ENCODE data around the gene ARHGEF10L. TPM values are rescaled to one million over a fixed set of nuclear protein-coding genes. Genes with fewer than 3 reads are reported as not detected.

Gene ARHGEF10L
- total RNA-seq, 1 experiment from 2014 or later: 11.0 TPM

DNA sequence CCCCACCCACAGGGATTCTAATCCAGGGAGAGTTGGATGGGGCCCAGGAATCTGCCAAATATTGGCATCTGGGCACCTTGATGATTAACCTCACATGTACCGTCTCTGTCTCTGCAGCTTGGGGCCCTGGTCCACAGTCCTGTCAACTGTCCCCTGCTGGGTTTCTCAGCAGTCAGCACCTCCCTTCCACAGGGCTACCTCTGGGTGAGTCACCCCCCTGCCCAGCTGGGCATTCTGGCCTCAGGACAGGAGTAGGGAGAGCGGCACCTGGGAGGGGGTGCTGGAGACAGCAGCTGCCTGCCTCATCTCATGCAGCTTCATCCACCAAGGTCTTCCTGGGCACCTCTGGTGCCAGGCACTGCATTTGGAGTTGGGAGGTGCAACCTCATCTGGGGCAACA, 115.0 kb downstream of the ARHGEF10L start:
- peak; percentile 42 for DNase-seq (ENCODE audit: low spot score)

- no peak for DNase-seq (ENCODE audit: low spot score)
These were observed 115.7 kb downstream of the ARHGEF10L start for GRCh38 chr1:17655169-17655568.

DNA sequence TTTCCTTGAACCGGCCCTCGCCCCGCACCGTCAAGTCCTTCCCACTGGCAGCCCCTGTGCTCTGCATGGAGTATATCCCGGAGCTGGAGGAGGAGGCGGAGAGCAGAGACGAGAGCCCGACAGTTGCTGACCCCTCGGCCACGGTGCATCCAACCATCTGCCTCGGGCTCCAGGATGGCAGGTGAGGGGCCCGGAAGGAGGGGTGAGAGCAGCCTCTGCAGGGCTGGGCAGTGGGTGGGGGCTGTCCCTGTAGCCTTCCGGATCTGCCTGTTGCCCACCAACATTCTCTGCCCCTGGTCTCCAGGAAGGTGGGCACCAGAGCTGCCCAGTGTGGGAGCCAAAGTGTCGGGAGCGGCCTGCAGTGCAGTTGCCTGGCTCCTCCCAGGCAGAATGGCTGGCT, 116.4 kb downstream of the ARHGEF10L start:
- no peak for DNase-seq (ENCODE audit: low spot score)

DNA sequence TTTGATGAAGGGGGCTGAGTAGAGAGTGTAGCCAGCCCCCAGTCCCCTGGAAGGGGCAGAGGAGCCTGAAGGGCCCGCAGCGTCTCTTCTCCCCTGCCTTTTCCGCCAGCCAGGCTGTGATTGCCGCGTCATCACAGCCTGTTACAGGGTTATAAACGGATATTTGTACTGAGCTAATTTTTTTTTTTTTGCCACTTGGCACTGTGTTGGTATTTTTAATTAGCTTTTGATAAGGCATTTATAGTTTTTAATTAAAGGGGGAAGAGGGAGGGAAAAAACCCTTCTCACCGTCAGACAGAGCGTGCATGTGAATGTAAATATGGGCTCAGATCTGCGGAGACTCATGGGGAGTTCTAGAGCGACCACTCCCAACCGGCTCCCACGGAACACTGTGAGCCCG, 117.9 kb downstream of the ARHGEF10L start:
- no peak for DNase-seq (ENCODE audit: low spot score)

- no peak for DNase-seq (ENCODE audit: low spot score)
These were observed 119.3 kb downstream of the ARHGEF10L start for GRCh38 chr1:17658837-17659236.

- peak; percentile 22 for DNase-seq (ENCODE audit: low spot score)
These were observed 122.2 kb downstream of the ARHGEF10L start for GRCh38 chr1:17661546-17662157.

DNA sequence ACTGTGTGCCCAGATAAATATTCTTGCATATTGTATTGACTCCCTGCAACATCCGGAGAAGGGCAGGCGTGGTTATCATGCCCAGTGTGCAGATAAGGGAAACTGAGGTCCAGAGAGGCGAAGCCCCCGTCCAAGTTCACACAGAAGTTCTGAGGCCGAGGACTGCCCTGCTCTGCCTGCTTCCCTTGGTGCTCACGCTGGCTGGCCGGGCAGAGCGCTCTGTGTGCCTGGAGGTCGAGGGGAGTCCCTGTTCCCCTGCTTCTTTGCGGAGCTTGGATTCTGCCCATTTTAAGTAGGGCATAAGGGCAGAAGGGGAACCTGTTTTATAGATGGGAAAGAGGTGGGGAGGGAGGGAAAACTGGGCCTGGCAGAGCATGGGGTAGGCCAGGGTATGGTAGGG, 122.8 kb downstream of the ARHGEF10L start:
- DNase-seq (ENCODE audit: low spot score): no peak

DNA sequence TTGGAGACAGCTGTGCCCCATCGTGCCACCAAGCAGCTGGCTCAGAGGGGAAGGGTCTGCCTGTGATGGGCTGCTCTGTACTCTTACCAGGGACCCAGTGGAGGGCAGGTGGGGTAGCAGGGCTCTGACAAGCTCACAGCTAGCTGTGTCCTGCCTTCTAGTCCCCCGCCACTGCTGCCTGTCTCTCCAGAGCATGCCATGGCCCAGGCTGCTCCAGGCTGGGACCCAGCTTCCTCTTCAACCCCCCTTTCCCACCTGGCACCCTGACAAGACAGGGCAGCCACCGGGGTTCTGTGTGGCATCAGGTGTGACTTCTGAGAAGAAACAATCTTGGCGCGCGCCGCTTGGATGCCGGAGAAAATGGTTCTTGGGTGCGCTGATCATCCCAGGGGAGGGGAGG, 123.3 kb downstream of the ARHGEF10L start:
- DNase-seq (ENCODE audit: low spot score): no peak

DNA sequence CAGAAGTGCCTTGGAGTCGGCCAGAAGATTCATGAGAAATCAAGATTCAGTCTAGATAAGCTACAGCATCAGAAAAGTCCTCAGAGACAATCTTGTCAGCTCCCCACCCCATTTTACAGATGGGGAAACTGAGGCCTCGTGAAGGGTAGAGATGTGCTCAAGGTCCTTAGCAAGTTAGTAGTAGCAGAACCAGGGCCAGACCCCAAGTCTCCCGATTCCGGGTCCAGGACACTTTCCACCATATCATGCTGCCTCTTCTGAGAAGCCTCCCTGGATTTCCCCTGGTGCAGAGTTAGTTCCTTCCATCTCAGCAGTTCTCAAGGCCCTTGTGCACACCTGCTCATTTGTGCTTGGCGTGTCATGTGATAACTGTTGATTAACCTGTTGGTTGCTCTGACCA, 124.1 kb downstream of the ARHGEF10L start:
- DNase-seq (ENCODE audit: low spot score): no peak

DNA sequence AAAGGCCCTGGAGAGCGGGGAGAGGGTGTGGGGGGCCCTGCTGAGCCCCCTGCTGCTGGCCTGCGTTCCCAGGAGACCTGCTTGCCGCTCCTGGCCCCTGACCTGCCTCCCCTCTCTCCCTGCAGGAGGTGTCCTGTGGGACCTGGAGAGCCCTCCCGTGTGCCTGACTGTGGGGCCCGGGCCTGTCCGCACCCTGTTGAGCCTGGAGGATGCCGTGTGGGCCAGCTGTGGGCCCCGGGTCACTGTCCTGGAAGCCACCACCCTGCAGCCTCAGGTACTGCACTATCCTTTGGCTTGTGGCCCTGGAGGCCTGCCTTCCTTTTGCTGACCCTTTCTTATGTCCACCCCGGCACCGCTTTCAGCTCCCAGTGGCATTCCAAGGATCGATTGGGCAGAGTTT, 124.8 kb downstream of the ARHGEF10L start:
- no peak for DNase-seq (ENCODE audit: low spot score)

- no peak for DNase-seq (ENCODE audit: low spot score)
These were observed 125.6 kb downstream of the ARHGEF10L start for GRCh38 chr1:17665054-17665453.

DNA sequence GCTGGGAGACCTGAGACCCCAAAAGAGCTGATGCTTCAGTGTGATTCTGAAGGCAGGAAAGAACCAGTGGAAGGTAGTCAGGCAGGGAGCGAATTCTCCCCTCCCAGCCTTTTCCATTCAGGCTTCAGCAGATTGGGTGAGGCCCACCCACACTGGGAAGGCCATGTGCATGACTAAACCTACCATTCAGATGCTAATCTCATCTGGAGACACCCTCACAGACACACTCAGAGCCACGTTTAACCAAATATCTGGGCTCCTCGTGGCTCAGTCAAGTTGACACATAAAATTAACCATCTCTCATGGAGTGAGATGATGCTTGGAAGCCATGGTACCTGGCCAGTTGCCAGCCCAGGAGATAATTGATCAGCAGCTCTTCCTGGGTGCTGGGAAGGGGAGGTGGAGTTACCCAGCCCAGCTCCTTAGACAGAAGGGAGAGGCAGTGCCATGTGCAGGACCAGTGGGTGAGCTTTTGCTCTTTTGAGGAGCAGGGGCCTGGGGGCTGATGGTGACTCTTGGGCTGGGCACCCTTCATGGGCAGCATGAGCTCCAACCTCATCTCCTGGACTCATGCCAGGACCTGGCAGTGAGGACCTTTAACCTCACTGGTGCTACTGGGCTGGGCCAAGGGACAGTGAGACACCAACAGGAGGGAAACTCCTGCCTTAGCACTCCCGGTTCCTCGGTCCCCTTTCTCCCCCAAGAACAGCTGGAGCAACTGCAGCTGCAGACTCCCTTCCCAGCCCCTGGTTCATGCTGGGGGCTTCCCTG, 126.6 kb downstream of the ARHGEF10L start:
- DNase-seq (ENCODE audit: low spot score): no peak

DNA sequence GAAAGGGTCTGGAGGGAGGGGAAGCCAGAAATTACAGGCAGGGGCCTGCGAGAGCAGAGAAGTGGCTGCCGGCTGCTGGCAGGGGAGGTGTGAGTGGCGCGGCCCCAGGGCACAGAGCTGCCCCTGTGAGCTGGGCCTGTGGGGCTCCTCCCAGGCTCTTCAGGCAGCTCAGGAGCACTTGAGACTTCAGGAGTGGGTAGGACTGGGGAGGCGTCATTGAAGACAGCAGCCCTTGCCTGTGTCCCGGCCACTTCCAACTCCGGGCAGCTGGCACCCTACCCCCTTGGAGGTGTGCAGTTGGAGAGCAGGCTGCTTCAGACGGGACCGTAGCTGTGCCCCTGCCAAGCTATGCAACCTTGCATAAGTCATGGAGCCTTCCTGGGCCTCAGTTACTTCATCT, 128.1 kb downstream of the ARHGEF10L start:
- no peak for DNase-seq (ENCODE audit: low spot score)

- no peak for DNase-seq (ENCODE audit: low spot score)
These were observed 128.7 kb downstream of the ARHGEF10L start for GRCh38 chr1:17668195-17668594.

- no peak for DNase-seq (ENCODE audit: low spot score)
These were observed 129.2 kb downstream of the ARHGEF10L start for GRCh38 chr1:17668624-17669175.

DNA sequence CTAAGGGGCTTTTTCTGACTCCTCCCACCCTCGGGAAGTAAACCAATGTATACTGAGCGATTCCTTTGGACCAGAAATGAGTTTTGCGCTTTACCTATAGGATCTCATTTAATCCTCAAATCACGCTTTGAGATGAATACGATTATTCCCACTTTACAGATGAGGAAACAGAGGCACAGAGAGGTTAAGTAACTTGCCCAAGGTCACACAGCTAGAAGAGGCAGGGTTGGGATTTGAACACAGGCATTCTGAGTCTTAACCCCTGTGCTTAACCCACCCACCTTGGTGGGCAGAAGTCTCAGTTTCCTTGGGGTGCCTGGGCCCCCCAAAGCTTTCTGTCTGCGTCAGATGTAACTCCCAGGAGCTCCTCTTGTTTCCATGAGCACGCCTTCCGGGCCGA, 129.8 kb downstream of the ARHGEF10L start:
- no peak for DNase-seq (ENCODE audit: low spot score)

- DNase-seq (ENCODE audit: low spot score): no peak
These were observed 130.5 kb downstream of the ARHGEF10L start for GRCh38 chr1:17669866-17670451.

- no peak for DNase-seq (ENCODE audit: low spot score)
These were observed 131.3 kb downstream of the ARHGEF10L start for GRCh38 chr1:17670587-17671313.

- no peak for DNase-seq (ENCODE audit: low spot score)
These were observed 131.8 kb downstream of the ARHGEF10L start for GRCh38 chr1:17671314-17671705.

- no peak for DNase-seq (ENCODE audit: low spot score)
These were observed 132.2 kb downstream of the ARHGEF10L start for GRCh38 chr1:17671741-17672140.

DNA sequence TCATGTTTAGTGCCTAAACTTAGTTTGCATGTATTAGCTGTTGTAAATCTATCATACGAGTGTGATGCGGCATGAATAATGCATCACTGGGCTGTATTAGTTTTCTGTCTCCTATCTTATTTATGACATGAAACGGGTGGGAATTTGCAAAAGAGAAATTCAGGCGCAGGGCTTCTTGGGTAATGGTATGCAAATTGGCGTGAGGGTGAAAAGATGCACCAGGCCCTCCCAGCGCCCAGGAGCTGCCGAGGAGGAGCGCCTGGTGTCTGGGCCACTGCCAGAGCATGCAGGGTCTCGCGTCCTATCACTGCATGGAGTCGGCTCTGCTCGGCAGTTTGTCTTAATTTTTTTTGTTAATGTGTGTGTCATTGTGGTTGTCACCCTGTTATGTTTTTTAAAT, 132.7 kb downstream of the ARHGEF10L start:
- no peak for DNase-seq (ENCODE audit: low spot score)

All from A172 (cell line).